A549 (cell line): Measurements from ENCODE around the gene ATP1A2. TPM values are rescaled to one million over a fixed set of nuclear protein-coding genes. Genes with fewer than 3 reads are reported as not detected.

Experiments used
- ATAC-seq, 2 experiments: fragments of 200-7000 bp in 1 of 2; fragments of >200 bp in 1 of 2; cut with Nextera tagmentation in 1 of 2; cut with Tn5 transposase in 1 of 2; 3 replicates each; pipeline versions ENCODE4 v1.8.0 to v1.9.1; 2018 to 2020; ENCODE audit warnings: mild to moderate bottlenecking in 1 of 2, moderate library complexity in 1 of 2
- CTCF ChIA-PET: fragments of 300-600 bp; sonication (Branson Sonifier 250); formaldehyde crosslinking; extraction: SDS; loops from one replicate; lab custom pipeline; 2021; ENCODE audit warnings: antibody characterized with exemption, inconsistent platforms; lab: Yijun Ruan, JAX
- POLR2A ChIA-PET: fragments of 350-600 bp; formaldehyde crosslinking; extraction: SDS; loops from one replicate; lab custom pipeline; 2021; ENCODE audit warnings: antibody characterized with exemption, inconsistent platforms; lab: Yijun Ruan, JAX
- DNase-seq, 2 experiments: peaks; one replicate each; pipeline versions ENCODE4 v3.0.0 to v3.0.0-alpha.2; 2011 to 2016; ENCODE audit warnings: low read depth in 1 of 2, low spot score in 1 of 2
- FAIRE-seq: peaks from 2 replicates; lab custom pipeline; 2011; peaks lifted over from hg19 to GRCh38; lab: Jason Lieb, UNC
- H3K27ac ChIP-seq, 2 experiments: fragments of >200 bp; sonication (Bioruptor Twin); formaldehyde crosslinking; 3 replicates each; pipeline ENCODE4 v1.5.1; 2016 to 2017
- H3K4me1 ChIP-seq: fragments of >200 bp; sonication (Bioruptor Twin); formaldehyde crosslinking; 3 replicates; pipeline ENCODE4 v1.6.1; 2016
- H3K4me2 ChIP-seq: fragments of >200 bp; sonication (Bioruptor Twin); formaldehyde crosslinking; 3 replicates; pipeline ENCODE4 v1.6.1; 2016
- H3K4me3 ChIP-seq: fragments of >200 bp; sonication (Bioruptor Twin); formaldehyde crosslinking; 3 replicates; pipeline ENCODE4 v1.5.1; 2016
- H3K9me3 ChIP-seq: fragments of >200 bp; sonication (Bioruptor Twin); formaldehyde crosslinking; 3 replicates; pipeline ENCODE4 v1.6.1; 2016
- BHLHE40 ChIP-seq: IDR thresholded peaks from 2 replicates; pipeline ENCODE4 v1.6.1; 2012; ENCODE audit warnings: low read depth, low read length, inconsistent platforms
- CEBPB ChIP-seq, 2 experiments: fragments of >200 bp in 1 of 2; sonication (Bioruptor Twin) in 1 of 2; formaldehyde crosslinking in 1 of 2; IDR thresholded peaks; 2 replicates each; pipeline ENCODE4 v1.6.1; 2012 to 2016
- CHD4 ChIP-seq: fragments of 200-600 bp; sonication (generic); IDR thresholded peaks from 2 replicates; pipeline ENCODE4 v1.6.1; 2016; ENCODE audit warnings: antibody characterized with exemption, mild to moderate bottlenecking, borderline replicate concordance
- EHF ChIP-seq: fragments of 250-450 bp; sonication (Bioruptor Pico); IDR thresholded peaks from 2 replicates; pipeline ENCODE4 v1.5.0; 2020; ENCODE audit warnings: mild to moderate bottlenecking
- GATA3 ChIP-seq: IDR thresholded peaks from 2 replicates; pipeline ENCODE4 v1.6.1; 2012; ENCODE audit warnings: borderline replicate concordance
- HDAC2 ChIP-seq: fragments of 200-600 bp; sonication (generic); IDR thresholded peaks from 2 replicates; pipeline ENCODE4 v1.6.1; 2016
- HOXA7 ChIP-seq: fragments of 250-450 bp; sonication (Bioruptor Pico); IDR thresholded peaks from 2 replicates; pipeline ENCODE4 v1.5.0; 2020; ENCODE audit warnings: mild to moderate bottlenecking, moderate library complexity
- HOXB5 ChIP-seq: fragments of 250-450 bp; sonication (Bioruptor Pico); IDR thresholded peaks from 2 replicates; pipeline ENCODE4 v1.5.0; 2020; ENCODE audit warnings: mild to moderate bottlenecking, moderate library complexity
- JUN ChIP-seq, 2 experiments: fragments of >200 bp; sonication (Bioruptor Twin); formaldehyde crosslinking; IDR thresholded peaks; 2 replicates in 1 of 2; 3 replicates in 1 of 2; pipeline ENCODE4 v1.6.1; 2016 to 2017
- JUNB ChIP-seq: fragments of >200 bp; sonication (Bioruptor Twin); formaldehyde crosslinking; IDR thresholded peaks from 2 replicates; pipeline ENCODE4 v1.6.1; 2016
- KDM5A ChIP-seq: fragments of 200-600 bp; sonication (generic); IDR thresholded peaks from 2 replicates; pipeline ENCODE4 v1.6.1; 2016; ENCODE audit warnings: antibody characterized with exemption, mild to moderate bottlenecking
- MAZ ChIP-seq: fragments of 150-350 bp; IDR thresholded peaks from 2 replicates; pipeline ENCODE4 v1.6.1; 2014; ENCODE audit warnings: antibody characterized with exemption, low read depth, low read length, borderline replicate concordance
- NR3C1 ChIP-seq: fragments of >200 bp; sonication (Bioruptor Twin); formaldehyde crosslinking; IDR thresholded peaks from 3 replicates; pipeline ENCODE4 v1.6.1; 2017
- RARB ChIP-seq: fragments of 250-450 bp; sonication (Bioruptor Pico); IDR thresholded peaks from 2 replicates; pipeline ENCODE4 v1.8.0; 2021; ENCODE audit warnings: mild to moderate bottlenecking, moderate library complexity
- RFX5 ChIP-seq: fragments of 450-650 bp; IDR thresholded peaks from 2 replicates; pipeline ENCODE4 v1.7.1; 2014; ENCODE audit warnings: antibody characterized with exemption, mild to moderate bottlenecking, moderate library complexity
- RNF2 ChIP-seq: fragments of 200-600 bp; sonication (generic); IDR thresholded peaks from 2 replicates; pipeline ENCODE4 v1.6.1; 2016; ENCODE audit warnings: low read depth, mild to moderate bottlenecking, antibody characterized with exemption, moderate library complexity, borderline replicate concordance
- SREBF2 ChIP-seq: fragments of 450-650 bp; IDR thresholded peaks from 2 replicates; pipeline ENCODE4 v1.6.1; 2014; ENCODE audit warnings: mild to moderate bottlenecking, moderate library complexity
- ZC3H11A ChIP-seq: fragments of 450-650 bp; IDR thresholded peaks from 2 replicates; pipeline ENCODE4 v1.6.1; 2014; ENCODE audit warnings: antibody characterized with exemption, mild to moderate bottlenecking
- ZFP36 ChIP-seq: fragments of 450-650 bp; IDR thresholded peaks from 2 replicates; pipeline ENCODE4 v1.6.1; 2014; ENCODE audit warnings: borderline replicate concordance; ENCODE audit not compliant: partially characterized antibody
- ZSCAN20 ChIP-seq: fragments of 250-450 bp; sonication (Bioruptor Pico); IDR thresholded peaks from 2 replicates; pipeline ENCODE4 v1.8.0; 2022; ENCODE audit warnings: mild to moderate bottlenecking, moderate library complexity
- WGBS: methylation state at CpG from one replicate; pipeline ENCODE4 v1.1.6; 2017; ENCODE audit errors: missing lambda C conversion rate; 5-methylcytosine and 5-hydroxymethylcytosine counted together
- polyA plus RNA-seq, 4 experiments: library from polyadenylated mRNA; depleted of rRNA in 3 of 4; stranded (reverse); fragments of >200 nt; fragmentation: RNase III in 1 of 4; extraction: RNeasy Plus Mini Kit Qiagen cat#74134 plus additional on column Dnase treatment in 1 of 4; gene quantifications; 2 replicates in 3 of 4; 3 replicates in 1 of 4; pipeline ENCODE4 v1.2.3, GENCODE V29; 2011 to 2017
- TF ChIP-seq, protein P1 (sequence below): fragments of 150-350 bp; IDR thresholded peaks from 2 replicates; pipeline ENCODE4 v1.6.1; 2014; ENCODE audit warnings: low read depth, mild to moderate bottlenecking, low read length
- TF ChIP-seq, protein P2 (sequence below): fragments of 450-650 bp; IDR thresholded peaks from 2 replicates; pipeline ENCODE4 v1.6.1; 2014; ENCODE audit warnings: antibody characterized with exemption
- TF ChIP-seq, protein P3 (sequence below): fragments of 250-450 bp; sonication (Bioruptor Pico); IDR thresholded peaks from 2 replicates; pipeline ENCODE4 v1.5.0; 2021; ENCODE audit warnings: mild to moderate bottlenecking, moderate library complexity, borderline replicate concordance

ATP1A2 gene
- polyA plus RNA-seq, 2 of the 4 experiments (the other 2 are of a cell fraction): 0.09 TPM; not detected in 1

DNA sequence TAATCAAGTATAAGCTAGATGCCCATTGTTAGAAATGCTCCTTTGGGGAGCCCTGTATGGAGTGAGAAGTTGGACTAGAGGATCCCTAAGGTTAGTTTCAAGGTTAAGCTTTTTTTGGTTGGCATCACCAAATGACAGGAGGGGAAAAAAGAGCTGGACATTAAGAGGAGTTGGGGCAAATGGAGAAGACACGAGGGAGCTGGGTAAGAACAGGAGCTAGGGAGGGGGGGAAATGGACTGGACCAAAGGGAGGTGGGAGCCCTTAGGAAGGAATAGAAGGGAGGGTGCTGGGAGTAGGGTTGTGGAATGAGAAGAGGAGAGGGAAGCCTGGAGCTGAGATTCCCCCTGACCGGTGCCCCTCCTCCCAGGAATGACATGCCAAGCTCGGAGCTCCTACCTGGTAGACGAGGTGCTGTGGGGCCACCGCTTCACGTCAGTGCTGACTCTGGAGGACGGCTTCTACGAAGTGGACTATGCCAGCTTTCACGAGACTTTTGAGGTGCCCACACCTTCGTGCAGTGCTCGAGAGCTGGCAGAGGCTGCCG, 28.4 kb upstream of the ATP1A2 start:
- no peak overlapping the region for H3K27ac ChIP-seq
- DNase-seq (no peak), FAIRE-seq (no peak), ATAC-seq (no peak)
- H3K4me2 ChIP-seq: no peak overlapping the region
- ChIA-PET POLR2A (no interaction called here), CTCF (interaction anchor here (0.7 to 16.8 kb wide), 18 partner anchors 9 to 954 kb away, joined by 3 to 409 read pairs (median 5); partner anchors contain the start of genes IGSF8, KCNJ10 and PIGM)
- TF ChIP-seq ZSCAN20 (no peak), RNF2 (no peak), HDAC2 (no peak), CHD4 (no peak), BHLHE40 (no peak)
- TF ChIP-seq, protein P1, sequence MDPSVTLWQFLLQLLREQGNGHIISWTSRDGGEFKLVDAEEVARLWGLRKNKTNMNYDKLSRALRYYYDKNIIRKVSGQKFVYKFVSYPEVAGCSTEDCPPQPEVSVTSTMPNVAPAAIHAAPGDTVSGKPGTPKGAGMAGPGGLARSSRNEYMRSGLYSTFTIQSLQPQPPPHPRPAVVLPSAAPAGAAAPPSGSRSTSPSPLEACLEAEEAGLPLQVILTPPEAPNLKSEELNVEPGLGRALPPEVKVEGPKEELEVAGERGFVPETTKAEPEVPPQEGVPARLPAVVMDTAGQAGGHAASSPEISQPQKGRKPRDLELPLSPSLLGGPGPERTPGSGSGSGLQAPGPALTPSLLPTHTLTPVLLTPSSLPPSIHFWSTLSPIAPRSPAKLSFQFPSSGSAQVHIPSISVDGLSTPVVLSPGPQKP: no peak
- H3K4me3 ChIP-seq: no peak overlapping the region
- no peaks in the 10 kb centered on the region for H3K9me3 ChIP-seq
- 0 out of 3 replicates have a peak, but pooled peaks cover 2% of the 10 kb centered on the region for H3K4me1 ChIP-seq
- WGBS: 80% methylated on average over 12 of the region's 12 CpGs

DNA sequence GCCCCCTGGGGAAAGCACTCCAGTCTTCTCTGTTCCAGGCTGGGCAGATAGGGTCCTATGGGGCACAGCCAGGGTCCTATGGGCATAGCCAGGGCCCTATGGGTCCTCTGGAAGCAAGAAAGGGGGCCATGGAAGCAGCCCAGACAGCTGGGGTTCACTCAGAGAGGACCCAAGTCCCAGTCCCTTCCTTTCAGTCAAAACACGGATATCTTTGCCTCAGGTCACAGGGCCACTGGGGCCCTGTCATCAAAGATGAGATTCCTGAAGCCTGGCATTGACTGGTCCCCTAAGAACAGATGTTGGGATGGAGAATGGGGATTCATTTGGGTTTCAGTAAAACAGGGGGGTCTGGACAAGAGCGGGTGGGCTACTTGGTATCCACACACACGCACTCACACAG, 25.7 kb upstream of the ATP1A2 start:
- Histone ChIP-seq H3K4me3 (no peak overlapping the region), H3K27ac (no peak overlapping the region), H3K4me1 (no peaks in the 10 kb centered on the region), H3K9me3 (no peaks in the 10 kb centered on the region), H3K4me2 (no peak overlapping the region)
- CTCF ChIA-PET: interaction anchor here (0.7 to 16.8 kb wide), 5 partner anchors 11 to 162 kb away, joined by 3 to 409 read pairs (median 5); partner anchors contain the start of gene KCNJ10
- WGBS: 56% methylated on average over 3 of the region's 3 CpGs
- POLR2A ChIA-PET: no interaction called here
- ATAC-seq (no peak), FAIRE-seq (no peak), DNase-seq (no peak)
- TF ChIP-seq, protein P2, sequence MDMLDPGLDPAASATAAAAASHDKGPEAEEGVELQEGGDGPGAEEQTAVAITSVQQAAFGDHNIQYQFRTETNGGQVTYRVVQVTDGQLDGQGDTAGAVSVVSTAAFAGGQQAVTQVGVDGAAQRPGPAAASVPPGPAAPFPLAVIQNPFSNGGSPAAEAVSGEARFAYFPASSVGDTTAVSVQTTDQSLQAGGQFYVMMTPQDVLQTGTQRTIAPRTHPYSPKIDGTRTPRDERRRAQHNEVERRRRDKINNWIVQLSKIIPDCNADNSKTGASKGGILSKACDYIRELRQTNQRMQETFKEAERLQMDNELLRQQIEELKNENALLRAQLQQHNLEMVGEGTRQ: no peak
- no peak for TF ChIP-seq CHD4

DNA sequence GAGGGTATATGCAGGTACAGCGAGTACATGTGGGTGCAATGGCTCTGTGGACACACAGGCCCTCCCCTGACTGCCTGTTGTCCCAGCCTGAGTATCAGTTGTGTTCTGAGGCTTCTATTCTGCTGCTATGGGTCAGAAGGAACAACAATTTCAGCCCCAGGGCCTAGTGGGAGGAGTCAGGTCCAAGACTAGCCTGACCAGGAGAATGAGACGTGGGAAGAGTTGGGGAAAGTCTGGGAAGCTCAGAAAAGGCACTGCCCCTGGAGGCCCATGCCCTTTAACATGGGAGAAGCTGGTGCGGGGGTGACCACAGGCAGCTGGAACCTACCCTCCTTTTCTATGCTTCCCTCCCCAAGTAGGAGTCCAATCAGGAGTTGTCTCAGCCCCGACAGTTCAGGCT, 24.8 kb upstream of the ATP1A2 start:
- Histone ChIP-seq H3K4me3 (no peak overlapping the region), H3K4me2 (no peak overlapping the region), H3K9me3 (no peaks in the 10 kb centered on the region), H3K4me1 (no peaks in the 10 kb centered on the region), H3K27ac (no peak overlapping the region)
- CTCF ChIA-PET: interaction anchor here (0.9 to 16.8 kb wide), 6 partner anchors 8 to 286 kb away, joined by 3 to 409 read pairs (median 6); partner anchors contain the start of gene KCNJ10
- no peak for ATAC-seq
- no peak for TF ChIP-seq CEBPB (IDR thresholded peaks at IDR 0.05)
- no peak for TF ChIP-seq NR3C1
- no peak for TF ChIP-seq EHF (CRISPR knock-in tag)
- no peak for TF ChIP-seq KDM5A
- TF ChIP-seq HOXB5 (CRISPR knock-in tag): no peak
- TF ChIP-seq ZC3H11A: no peak
- no peak for TF ChIP-seq HOXA7 (CRISPR knock-in tag)
- no peak for TF ChIP-seq RFX5
- TF ChIP-seq, protein P3, sequence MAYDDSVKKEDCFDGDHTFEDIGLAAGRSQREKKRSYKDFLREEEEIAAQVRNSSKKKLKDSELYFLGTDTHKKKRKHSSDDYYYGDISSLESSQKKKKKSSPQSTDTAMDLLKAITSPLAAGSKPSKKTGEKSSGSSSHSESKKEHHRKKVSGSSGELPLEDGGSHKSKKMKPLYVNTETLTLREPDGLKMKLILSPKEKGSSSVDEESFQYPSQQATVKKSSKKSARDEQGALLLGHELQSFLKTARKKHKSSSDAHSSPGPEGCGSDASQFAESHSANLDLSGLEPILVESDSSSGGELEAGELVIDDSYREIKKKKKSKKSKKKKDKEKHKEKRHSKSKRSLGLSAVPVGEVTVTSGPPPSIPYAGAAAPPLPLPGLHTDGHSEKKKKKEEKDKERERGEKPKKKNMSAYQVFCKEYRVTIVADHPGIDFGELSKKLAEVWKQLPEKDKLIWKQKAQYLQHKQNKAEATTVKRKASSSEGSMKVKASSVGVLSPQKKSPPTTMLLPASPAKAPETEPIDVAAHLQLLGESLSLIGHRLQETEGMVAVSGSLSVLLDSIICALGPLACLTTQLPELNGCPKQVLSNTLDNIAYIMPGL (CRISPR knock-in tag): no peak
- TF ChIP-seq RARB (CRISPR knock-in tag): no peak
- no peak for TF ChIP-seq ZFP36
- TF ChIP-seq MAZ: no peak
- no peak for TF ChIP-seq JUNB
- no peak for TF ChIP-seq JUN (IDR thresholded peaks at IDR 0.05)
- no peak for TF ChIP-seq SREBF2
- TF ChIP-seq GATA3: no peak
- WGBS: 87% methylated on average over 4 of the region's 4 CpGs
- DNase-seq: no peak
- POLR2A ChIA-PET: no interaction called here
- FAIRE-seq: no peak
